Fibroblast of skin of right biceps (primary cell): Measurements from ENCODE around the gene DAB1.
A peak's percentile ranks its signal among the peaks of the same experiment; 100 is the strongest.
"Not testable (repeated sequence)": the region's sequence is repeated elsewhere in the genome, so short reads cannot be mapped to it uniquely, and the experiment has no call there.

Experiments used
- DNase-seq: peaks from one replicate; pipeline ENCODE4 v3.0.0-alpha.2; 2013

Gene DAB1

GRCh38 chr1:57360846-57361407, 62.9 kb downstream of the DAB1 start:
- no peak for DNase-seq

- no peak for DNase-seq
These were observed 66.4 kb downstream of the DAB1 start for GRCh38 chr1:57357462-57357861.

GRCh38 chr1:57353654-57354053, 70.2 kb downstream of the DAB1 start:
- DNase-seq = peak; percentile 83

GRCh38 chr1:57350610-57351009, 73.2 kb downstream of the DAB1 start:
- peak; percentile 28 for DNase-seq

GRCh38 chr1:57348921-57349320, 74.9 kb downstream of the DAB1 start:
- no peak for DNase-seq

- no peak for DNase-seq
These were observed 77.9 kb downstream of the DAB1 start for GRCh38 chr1:57345916-57346315.

- no peak for DNase-seq
These were observed 79.6 kb downstream of the DAB1 start for GRCh38 chr1:57344265-57344664.

- DNase-seq = not testable (repeated sequence)
These were observed 80.5 kb downstream of the DAB1 start for GRCh38 chr1:57343298-57343915.

GRCh38 chr1:57341721-57342120, 82.1 kb downstream of the DAB1 start:
- no peak for DNase-seq

GRCh38 chr1:57340334-57341070, 83.4 kb downstream of the DAB1 start:
- DNase-seq = no peak

GRCh38 chr1:57337623-57338022, 86.2 kb downstream of the DAB1 start:
- DNase-seq = no peak

- no peak for DNase-seq
These were observed 87.1 kb downstream of the DAB1 start for GRCh38 chr1:57336793-57337192.

GRCh38 chr1:57331620-57332019, 92.2 kb downstream of the DAB1 start:
- DNase-seq = no peak

- no peak for DNase-seq
These were observed 93.9 kb downstream of the DAB1 start for GRCh38 chr1:57329937-57330336.

- DNase-seq = no peak
These were observed 94.8 kb downstream of the DAB1 start for GRCh38 chr1:57329001-57329527.

GRCh38 chr1:57327946-57328345, 95.9 kb downstream of the DAB1 start:
- DNase-seq = no peak

- DNase-seq = no peak
These were observed 96.5 kb downstream of the DAB1 start for GRCh38 chr1:57327336-57327735.

GRCh38 chr1:57325536-57325935, 98.3 kb downstream of the DAB1 start:
- no peak for DNase-seq

GRCh38 chr1:57325117-57325516, 98.7 kb downstream of the DAB1 start:
- DNase-seq = no peak

- DNase-seq = no peak
These were observed 99.5 kb downstream of the DAB1 start for GRCh38 chr1:57324388-57324787.

- DNase-seq = no peak
These were observed 102.1 kb downstream of the DAB1 start for GRCh38 chr1:57321776-57322175.

- DNase-seq = no peak
These were observed 104.1 kb downstream of the DAB1 start for GRCh38 chr1:57319791-57320190.

- peak; percentile 80 for DNase-seq
These were observed 104.7 kb downstream of the DAB1 start for GRCh38 chr1:57319165-57319564.

- no peak for DNase-seq
These were observed 107.0 kb downstream of the DAB1 start for GRCh38 chr1:57316861-57317260.
